IMR-90 (cell line): ENCODE results near the gene NUP107. TPM values are rescaled to one million over a fixed set of nuclear protein-coding genes. Genes with fewer than 3 reads are reported as not detected.

Experiments
- ATAC-seq: fragments of 200-7000 bp; cut with Tn5 transposase; 2 replicates; pipeline ENCODE4 v1.9.1; 2020; ENCODE audit warnings: low read depth, mild to moderate bottlenecking, moderate library complexity
- BruUV-seq: library from RNA; stranded (reverse); fragments of 400-500 nt; replicated peaks from 2 replicates; lab custom pipeline; 2021; lab: Mats Ljungman, UMichigan
- CTCF ChIA-PET: fragments of 300-600 bp; formaldehyde crosslinking; extraction: SDS; loops from one replicate; lab custom pipeline; 2021; ENCODE audit warnings: antibody characterized with exemption; lab: Yijun Ruan, JAX
- POLR2A ChIA-PET: fragments of 300-600 bp; sonication (Branson Sonifier 250); formaldehyde crosslinking; loops from one replicate; lab custom pipeline; 2022; ENCODE audit warnings: antibody characterized with exemption; ENCODE audit not compliant: unreplicated experiment; lab: Charles Lee
- DNase-seq: peaks from one replicate; pipeline ENCODE4 v3.0.0; 2013
- H2AFZ ChIP-seq: replicated peaks from 2 replicates; pipeline ENCODE3; 2013; ENCODE audit warnings: low read length, mild to moderate bottlenecking; ENCODE audit not compliant: poor library complexity
- H2AK5ac ChIP-seq: 2 replicates; pipeline ENCODE4 v1.6.1; 2013; ENCODE audit warnings: low read depth, low read length, inconsistent platforms
- H2AK9ac ChIP-seq: replicated peaks from 2 replicates; pipeline ENCODE3; 2013; ENCODE audit warnings: mild to moderate bottlenecking, low read depth, low read length, moderate library complexity; ENCODE audit not compliant: poor library complexity
- H2BK120ac ChIP-seq: 2 replicates; pipeline ENCODE4 v1.6.1; 2013; ENCODE audit warnings: low read depth, low read length, inconsistent platforms
- H2BK15ac ChIP-seq: 3 replicates; pipeline ENCODE4 v1.6.1; 2013; ENCODE audit warnings: low read depth, low read length, inconsistent platforms
- H2BK20ac ChIP-seq: 2 replicates; pipeline ENCODE4 v1.6.1; 2013; ENCODE audit warnings: low read depth, mild to moderate bottlenecking, inconsistent platforms, low read length, moderate library complexity
- H2BK5ac ChIP-seq: 2 replicates; pipeline ENCODE4 v1.6.1; 2013; ENCODE audit warnings: mild to moderate bottlenecking, low read depth, low read length, inconsistent platforms; ENCODE audit not compliant: poor library complexity, severe bottlenecking
- H3K14ac ChIP-seq: replicated peaks from 2 replicates; pipeline ENCODE4 v1.6.1; 2013; ENCODE audit warnings: low read depth, low read length, inconsistent platforms
- H3K18ac ChIP-seq: 2 replicates; pipeline ENCODE4 v1.6.1; 2013; ENCODE audit warnings: low read depth, low read length, control low read depth
- H3K23ac ChIP-seq: 2 replicates; pipeline ENCODE4 v1.6.1; 2013; ENCODE audit warnings: low read depth, low read length, inconsistent platforms
- H3K27ac ChIP-seq: 2 replicates; pipeline ENCODE4 v1.5.1; 2013; ENCODE audit warnings: mild to moderate bottlenecking, control low read depth, low read length; ENCODE audit not compliant: insufficient read depth
- H3K27me3 ChIP-seq: 2 replicates; pipeline ENCODE4 v1.6.1; 2013; ENCODE audit warnings: low read length; ENCODE audit not compliant: control insufficient read depth, insufficient read depth
- H3K36me3 ChIP-seq: 2 replicates; pipeline ENCODE4 v1.6.1; 2013; ENCODE audit warnings: low read length, mixed read lengths; ENCODE audit not compliant: control insufficient read depth, insufficient read depth
- H3K4ac ChIP-seq: 2 replicates; pipeline ENCODE4 v1.6.1; 2013; ENCODE audit warnings: low read depth, low read length, inconsistent platforms
- H3K4me1 ChIP-seq: 2 replicates; pipeline ENCODE4 v1.6.1; 2013; ENCODE audit warnings: low read length, mixed read lengths; ENCODE audit not compliant: control insufficient read depth, insufficient read depth
- H3K4me2 ChIP-seq: 2 replicates; pipeline ENCODE4 v1.6.1; 2013; ENCODE audit warnings: low read depth, mild to moderate bottlenecking, control low read depth, low read length, moderate library complexity
- H3K4me3 ChIP-seq: 2 replicates; pipeline ENCODE4 v1.5.1; 2013; ENCODE audit warnings: low read depth, mild to moderate bottlenecking, control low read depth, low read length, moderate library complexity; ENCODE audit not compliant: insufficient read depth
- H3K56ac ChIP-seq: 2 replicates; pipeline ENCODE4 v1.6.1; 2013; ENCODE audit warnings: low read length, inconsistent platforms; ENCODE audit not compliant: insufficient read depth; ENCODE audit errors: extremely low read depth
- H3K79me1 ChIP-seq, 2 experiments: 2 replicates each; pipeline ENCODE4 v1.6.1; 2013; ENCODE audit warnings: low read length in 2 of 2, inconsistent platforms in 1 of 2, low read depth in 1 of 2
- H3K9ac ChIP-seq: 2 replicates; pipeline ENCODE4 v1.6.1; 2013; ENCODE audit warnings: low read depth, low read length, control low read depth
- H3K9me1 ChIP-seq: 2 replicates; pipeline ENCODE4 v1.6.1; 2013; ENCODE audit warnings: low read length, inconsistent platforms; ENCODE audit not compliant: insufficient read depth
- H3K9me3 ChIP-seq: 2 replicates; pipeline ENCODE4 v1.6.1; 2013; ENCODE audit warnings: low read length; ENCODE audit not compliant: control insufficient read depth, insufficient read depth
- H4K20me1 ChIP-seq: 2 replicates; pipeline ENCODE4 v1.6.1; 2013; ENCODE audit warnings: low read length, inconsistent platforms; ENCODE audit not compliant: insufficient read depth
- H4K5ac ChIP-seq: 2 replicates; pipeline ENCODE4 v1.6.1; 2013; ENCODE audit warnings: mild to moderate bottlenecking, low read depth, low read length, control low read depth
- H4K8ac ChIP-seq, 2 experiments: 2 replicates each; pipeline ENCODE4 v1.6.1; 2013; ENCODE audit warnings: low read depth in 2 of 2, low read length in 2 of 2, control low read depth in 1 of 2, inconsistent platforms in 1 of 2
- H4K91ac ChIP-seq: 2 replicates; pipeline ENCODE4 v1.6.1; 2013; ENCODE audit warnings: low read depth, low read length, inconsistent platforms; ENCODE audit not compliant: insufficient read depth
- BHLHE40 ChIP-seq: fragments of 150-350 bp; IDR thresholded peaks from 2 replicates; pipeline ENCODE4 v1.6.1; 2016; ENCODE audit warnings: mild to moderate bottlenecking, low read depth, low read length
- CEBPB ChIP-seq: IDR thresholded peaks from 2 replicates; pipeline ENCODE4 v1.6.1; 2012; ENCODE audit warnings: low read depth, low read length, improper control_type of control experiment
- CHD1 ChIP-seq: IDR thresholded peaks from 2 replicates; pipeline ENCODE4 v1.6.1; 2012; ENCODE audit warnings: low read depth, low read length, improper control_type of control experiment
- FOS ChIP-seq: fragments of 150-350 bp; IDR thresholded peaks from 2 replicates; pipeline ENCODE4 v1.6.1; 2016; ENCODE audit warnings: low read depth, low read length
- MAFK ChIP-seq: IDR thresholded peaks from 2 replicates; pipeline ENCODE4 v1.6.1; 2012; ENCODE audit warnings: low read depth, low read length, improper control_type of control experiment
- MAZ ChIP-seq: IDR thresholded peaks from 2 replicates; pipeline ENCODE4 v1.6.1; 2012; ENCODE audit warnings: low read depth, mild to moderate bottlenecking, low read length, improper control_type of control experiment, moderate library complexity, borderline replicate concordance
- POLR2A ChIP-seq: IDR thresholded peaks from 2 replicates; pipeline ENCODE4 v1.6.1; 2012; ENCODE audit warnings: mild to moderate bottlenecking, low read depth, low read length
- RAD21 ChIP-seq: IDR thresholded peaks from 2 replicates; pipeline ENCODE4 v1.6.1; 2012; ENCODE audit warnings: low read length, improper control_type of control experiment
- RFX5 ChIP-seq: IDR thresholded peaks from 2 replicates; pipeline ENCODE4 v1.8.0; 2012; ENCODE audit warnings: low read depth, mild to moderate bottlenecking, low read length, moderate library complexity
- SMC3 ChIP-seq: fragments of 150-350 bp; IDR thresholded peaks from 2 replicates; pipeline ENCODE4 v1.6.1; 2016; ENCODE audit warnings: low read depth, mild to moderate bottlenecking, antibody characterized with exemption, low read length, moderate library complexity
- WGBS, 2 experiments: methylation state at CpG; one replicate each; pipeline versions ENCODE4 v1.1.5 to v1.1.7; 2013; ENCODE audit warnings: missing lambda C conversion rate in 2 of 2; ENCODE audit not compliant: insufficient read length in 1 of 2; ENCODE audit errors: extremely low coverage in 2 of 2; 5-methylcytosine and 5-hydroxymethylcytosine counted together
- dilution Hi-C: fragments of 300-500 bp; cut with HindIII; formaldehyde crosslinking; loops from one replicate; pipeline ENCODE4 v1.14.3; 2018; ENCODE audit warnings: low sequenced_read_pairs; ENCODE audit not compliant: unreplicated experiment
- in situ Hi-C: fragments of 300-500 bp; cut with MboI; formaldehyde crosslinking; loops from 3 replicates; pipeline ENCODE4 v1.14.3; 2019; ENCODE audit warnings: low sequenced_read_pairs, inconsistent platforms, mixed read lengths
- intact Hi-C: fragments of 100-400 bp; cut with micrococcal nuclease; formaldehyde crosslinking; loops from 2 replicates; pipeline ENCODE4 v1.10.0; 2022
- polyA plus RNA-seq, 3 experiments: library from polyadenylated mRNA; depleted of rRNA; stranded (reverse); fragments of >200 nt; gene quantifications; 2 replicates each; pipeline ENCODE4 v1.2.3, GENCODE V29; 2012; ENCODE audit warnings: low replicate concordance in 1 of 3
- total RNA-seq: library from RNA; depleted of rRNA; stranded (reverse); fragments of >200 nt; gene quantifications from 2 replicates; pipeline ENCODE4 v1.2.3, GENCODE V29; 2012
- TF ChIP-seq, protein P1 (sequence below): conservative IDR thresholded peaks from 2 replicates; pipeline ENCODE4 v1.5.1; 2012; ENCODE audit warnings: mild to moderate bottlenecking, low read depth, low read length, improper control_type of control experiment
- TF ChIP-seq, protein P2 (sequence below): fragments of 150-350 bp; IDR thresholded peaks from 2 replicates; pipeline ENCODE4 v1.6.1; 2016; ENCODE audit warnings: low read depth, mild to moderate bottlenecking, low read length, moderate library complexity, borderline replicate concordance
- TF ChIP-seq, protein P3 (sequence below): fragments of 150-350 bp; IDR thresholded peaks from 2 replicates; pipeline ENCODE4 v1.6.1; 2017; ENCODE audit warnings: mild to moderate bottlenecking, antibody characterized with exemption, low read length, low read depth

The NUP107 gene
- total and polyA plus RNA-seq, 2 of the 4 experiments (the other 2 are of a cell fraction), result 34.5 to 69.7 TPM

DNA sequence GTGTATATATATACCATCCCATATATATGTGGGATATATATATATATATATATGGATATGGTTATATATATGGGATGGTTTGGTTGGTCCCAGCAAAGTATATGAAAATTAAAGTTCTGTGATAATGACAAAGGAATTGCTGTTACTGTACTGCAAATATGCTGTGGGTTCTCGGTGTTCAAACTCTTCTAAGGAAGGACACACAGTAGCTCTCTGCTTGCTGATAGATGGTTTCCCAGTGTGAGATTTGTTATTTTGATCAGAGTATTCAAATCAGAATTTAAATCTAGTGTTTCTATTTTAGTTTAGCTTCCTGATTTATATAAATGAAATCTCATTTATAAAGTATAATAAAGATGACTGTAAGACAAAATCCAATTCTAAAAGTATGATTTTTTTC is 78.9 kb downstream of the NUP107 start:
- no peak for ATAC-seq
- TF ChIP-seq FOS, result no peak
- TF ChIP-seq MAFK, result no peak
- no peak for TF ChIP-seq CEBPB
- no peak for TF ChIP-seq BHLHE40
- no peak for TF ChIP-seq SMC3
- TF ChIP-seq, protein P1, sequence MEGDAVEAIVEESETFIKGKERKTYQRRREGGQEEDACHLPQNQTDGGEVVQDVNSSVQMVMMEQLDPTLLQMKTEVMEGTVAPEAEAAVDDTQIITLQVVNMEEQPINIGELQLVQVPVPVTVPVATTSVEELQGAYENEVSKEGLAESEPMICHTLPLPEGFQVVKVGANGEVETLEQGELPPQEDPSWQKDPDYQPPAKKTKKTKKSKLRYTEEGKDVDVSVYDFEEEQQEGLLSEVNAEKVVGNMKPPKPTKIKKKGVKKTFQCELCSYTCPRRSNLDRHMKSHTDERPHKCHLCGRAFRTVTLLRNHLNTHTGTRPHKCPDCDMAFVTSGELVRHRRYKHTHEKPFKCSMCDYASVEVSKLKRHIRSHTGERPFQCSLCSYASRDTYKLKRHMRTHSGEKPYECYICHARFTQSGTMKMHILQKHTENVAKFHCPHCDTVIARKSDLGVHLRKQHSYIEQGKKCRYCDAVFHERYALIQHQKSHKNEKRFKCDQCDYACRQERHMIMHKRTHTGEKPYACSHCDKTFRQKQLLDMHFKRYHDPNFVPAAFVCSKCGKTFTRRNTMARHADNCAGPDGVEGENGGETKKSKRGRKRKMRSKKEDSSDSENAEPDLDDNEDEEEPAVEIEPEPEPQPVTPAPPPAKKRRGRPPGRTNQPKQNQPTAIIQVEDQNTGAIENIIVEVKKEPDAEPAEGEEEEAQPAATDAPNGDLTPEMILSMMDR, result no peak
- no peak for TF ChIP-seq CHD1
- TF ChIP-seq MAZ, result no peak
- TF ChIP-seq, protein P2, sequence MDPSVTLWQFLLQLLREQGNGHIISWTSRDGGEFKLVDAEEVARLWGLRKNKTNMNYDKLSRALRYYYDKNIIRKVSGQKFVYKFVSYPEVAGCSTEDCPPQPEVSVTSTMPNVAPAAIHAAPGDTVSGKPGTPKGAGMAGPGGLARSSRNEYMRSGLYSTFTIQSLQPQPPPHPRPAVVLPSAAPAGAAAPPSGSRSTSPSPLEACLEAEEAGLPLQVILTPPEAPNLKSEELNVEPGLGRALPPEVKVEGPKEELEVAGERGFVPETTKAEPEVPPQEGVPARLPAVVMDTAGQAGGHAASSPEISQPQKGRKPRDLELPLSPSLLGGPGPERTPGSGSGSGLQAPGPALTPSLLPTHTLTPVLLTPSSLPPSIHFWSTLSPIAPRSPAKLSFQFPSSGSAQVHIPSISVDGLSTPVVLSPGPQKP, result no peak
- TF ChIP-seq, protein P3, sequence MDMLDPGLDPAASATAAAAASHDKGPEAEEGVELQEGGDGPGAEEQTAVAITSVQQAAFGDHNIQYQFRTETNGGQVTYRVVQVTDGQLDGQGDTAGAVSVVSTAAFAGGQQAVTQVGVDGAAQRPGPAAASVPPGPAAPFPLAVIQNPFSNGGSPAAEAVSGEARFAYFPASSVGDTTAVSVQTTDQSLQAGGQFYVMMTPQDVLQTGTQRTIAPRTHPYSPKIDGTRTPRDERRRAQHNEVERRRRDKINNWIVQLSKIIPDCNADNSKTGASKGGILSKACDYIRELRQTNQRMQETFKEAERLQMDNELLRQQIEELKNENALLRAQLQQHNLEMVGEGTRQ, result no peak
- TF ChIP-seq RAD21, result no peak
- TF ChIP-seq POLR2A, result no peak
- TF ChIP-seq RFX5, result no peak
- Histone ChIP-seq H3K4me1 (no peaks in the 10 kb centered on the region), H3K4me2 (no peak overlapping the region), H4K5ac (no peak overlapping the region), H3K9me3 (no peaks in the 10 kb centered on the region), H3K56ac (no peak overlapping the region), H3K18ac (no peak overlapping the region), H3K23ac (no peak overlapping the region), H3K27ac (no peak overlapping the region), H3K4ac (no peak overlapping the region), H3K4me3 (no peak overlapping the region), H2BK5ac (no peak overlapping the region), H4K20me1 (no peaks in the 10 kb centered on the region), H3K36me3 (peaks cover 11% of the 10 kb centered on the region), H3K14ac (no peak overlapping the region), H2BK120ac (no peak overlapping the region), H3K79me1 (no peaks in the 10 kb centered on the region; a peak in 1 of 4 replicates), H4K8ac (no peak overlapping the region), H2AK9ac (no peak overlapping the region), H3K9me1 (0 out of 2 replicates have a peak, but pooled peaks cover 3% of the 10 kb centered on the region), H2BK15ac (no peak overlapping the region), H4K91ac (no peak overlapping the region), H2AFZ (no peak overlapping the region), H2AK5ac (no peak overlapping the region), H2BK20ac (no peak overlapping the region), H3K27me3 (no peaks in the 10 kb centered on the region), H3K9ac (no peak overlapping the region)
- POLR2A ChIA-PET, result no interaction called here
- no TSS peak for BruUV-seq
- in situ Hi-C loops (no loop called here), intact Hi-C loops (no loop called here), dilution Hi-C loops (no loop called here)
- no peak for DNase-seq
- CTCF ChIA-PET, result no interaction called here
- WGBS, 2 experiments, result no CpG with 5 or more reads among the region's 1 CpG
